Panc1 (cell line): Measurements from ENCODE around the gene TSPAN33. TPM values are rescaled to one million over a fixed set of nuclear protein-coding genes. Genes with fewer than 3 reads are reported as not detected.

Experiments used
- ATAC-seq: fragments of 200-7000 bp; cut with Tn5 transposase; 2 replicates; pipeline ENCODE4 v1.9.1; 2020; ENCODE audit warnings: mild to moderate bottlenecking, moderate library complexity
- BruUV-seq: library from RNA; stranded (reverse); fragments of 400-500 nt; replicated peaks from 2 replicates; lab custom pipeline; 2021; lab: Mats Ljungman, UMichigan
- CTCF ChIA-PET: fragments of 300-600 bp; sonication (Branson Sonifier 250); formaldehyde crosslinking; loops from one replicate; lab custom pipeline; 2022; ENCODE audit warnings: antibody characterized with exemption; lab: Charles Lee
- POLR2A ChIA-PET: fragments of 300-600 bp; sonication (Branson Sonifier 250); formaldehyde crosslinking; loops from one replicate; lab custom pipeline; 2022; ENCODE audit warnings: antibody characterized with exemption; lab: Charles Lee
- DNase-seq: peaks from one replicate; pipeline ENCODE4 v3.0.0-alpha.2; 2010; ENCODE audit warnings: low read depth, low spot score
- H3K27ac ChIP-seq: 2 replicates; pipeline ENCODE4 v1.5.1; 2011; ENCODE audit warnings: mild to moderate bottlenecking, low read length, inconsistent platforms
- H3K27me3 ChIP-seq: fragments of 200-500 bp; sonication (Bioruptor generic); 2 replicates; pipeline ENCODE4 v1.6.0; 2014; ENCODE audit warnings: low read length, inconsistent platforms; ENCODE audit not compliant: control insufficient read depth, insufficient read depth
- H3K36me3 ChIP-seq: fragments of 200-500 bp; sonication (Bioruptor generic); 2 replicates; pipeline ENCODE4 v1.5.1; 2014; ENCODE audit warnings: inconsistent platforms, mild to moderate bottlenecking, low read length, moderate library complexity; ENCODE audit not compliant: control insufficient read depth, insufficient read depth
- H3K4me1 ChIP-seq: 2 replicates; pipeline ENCODE4 v1.5.1; 2011; ENCODE audit warnings: inconsistent platforms, mild to moderate bottlenecking, low read length, moderate library complexity; ENCODE audit not compliant: control insufficient read depth, insufficient read depth
- H3K4me3 ChIP-seq, 2 experiments: 2 replicates each; pipeline ENCODE4 v1.5.1; 2011 to 2012; ENCODE audit warnings: low read depth in 2 of 2, low read length in 2 of 2, mild to moderate bottlenecking in 2 of 2, inconsistent platforms in 1 of 2, moderate library complexity in 1 of 2
- H3K9me3 ChIP-seq: fragments of 200-500 bp; sonication (Bioruptor generic); 2 replicates; pipeline ENCODE4 v1.5.1; 2014; ENCODE audit warnings: low read depth, mild to moderate bottlenecking, inconsistent platforms, low read length, moderate library complexity; ENCODE audit not compliant: control insufficient read depth, insufficient read depth
- POLR2AphosphoS5 ChIP-seq: IDR thresholded peaks from 2 replicates; pipeline ENCODE4 v1.6.1; 2012; ENCODE audit warnings: mild to moderate bottlenecking, low read depth, low read length, moderate library complexity
- SIN3A ChIP-seq: IDR thresholded peaks from 2 replicates; pipeline ENCODE4 v1.6.1; 2012; ENCODE audit warnings: low read depth, mild to moderate bottlenecking, low read length, moderate library complexity, borderline replicate concordance; ENCODE audit not compliant: insufficient read depth
- TCF7L2 ChIP-seq: IDR thresholded peaks from 2 replicates; pipeline ENCODE4 v1.6.1; 2011; ENCODE audit warnings: mild to moderate bottlenecking, low read depth, low read length, inconsistent platforms
- in situ Hi-C: cut with HindIII; loops from 2 replicates; pipeline ENCODE4 v1.10.0; 2016; ENCODE audit warnings: low sequenced_read_pairs, low pct_unique_long_range_greater_than_20kb
- intact Hi-C: fragments of 100-400 bp; cut with micrococcal nuclease; formaldehyde crosslinking; loops from one replicate; pipeline ENCODE4 v1.10.0; 2022; ENCODE audit not compliant: unreplicated experiment
- total RNA-seq: library from RNA; stranded (reverse); gene quantifications from one replicate; pipeline ENCODE4 v1.2.1, GENCODE V29; 2021; ENCODE audit not compliant: unreplicated experiment
- TF ChIP-seq, protein P1 (sequence below), 2 experiments: IDR thresholded peaks; 2 replicates each; pipeline ENCODE4 v1.6.1; 2011 to 2012; ENCODE audit warnings: low read depth in 2 of 2, control low read depth in 1 of 2, low read length in 1 of 2, mild to moderate bottlenecking in 1 of 2, moderate library complexity in 1 of 2; ENCODE audit not compliant: insufficient read depth in 1 of 2
- TF ChIP-seq, protein P2 (sequence below): fragments of 450-650 bp; IDR thresholded peaks from 2 replicates; pipeline ENCODE4 v1.5.1; 2017; ENCODE audit warnings: mild to moderate bottlenecking

Gene TSPAN33
- total RNA-seq, 1 experiment from 2014 or later = 5.4 TPM

- in situ Hi-C loops = no loop called here
- CTCF ChIA-PET = no interaction called here
- ATAC-seq = no peak
Measured at GRCh38 chr7:129208667-129209066, 64.2 kb downstream of the TSPAN33 start.

DNA sequence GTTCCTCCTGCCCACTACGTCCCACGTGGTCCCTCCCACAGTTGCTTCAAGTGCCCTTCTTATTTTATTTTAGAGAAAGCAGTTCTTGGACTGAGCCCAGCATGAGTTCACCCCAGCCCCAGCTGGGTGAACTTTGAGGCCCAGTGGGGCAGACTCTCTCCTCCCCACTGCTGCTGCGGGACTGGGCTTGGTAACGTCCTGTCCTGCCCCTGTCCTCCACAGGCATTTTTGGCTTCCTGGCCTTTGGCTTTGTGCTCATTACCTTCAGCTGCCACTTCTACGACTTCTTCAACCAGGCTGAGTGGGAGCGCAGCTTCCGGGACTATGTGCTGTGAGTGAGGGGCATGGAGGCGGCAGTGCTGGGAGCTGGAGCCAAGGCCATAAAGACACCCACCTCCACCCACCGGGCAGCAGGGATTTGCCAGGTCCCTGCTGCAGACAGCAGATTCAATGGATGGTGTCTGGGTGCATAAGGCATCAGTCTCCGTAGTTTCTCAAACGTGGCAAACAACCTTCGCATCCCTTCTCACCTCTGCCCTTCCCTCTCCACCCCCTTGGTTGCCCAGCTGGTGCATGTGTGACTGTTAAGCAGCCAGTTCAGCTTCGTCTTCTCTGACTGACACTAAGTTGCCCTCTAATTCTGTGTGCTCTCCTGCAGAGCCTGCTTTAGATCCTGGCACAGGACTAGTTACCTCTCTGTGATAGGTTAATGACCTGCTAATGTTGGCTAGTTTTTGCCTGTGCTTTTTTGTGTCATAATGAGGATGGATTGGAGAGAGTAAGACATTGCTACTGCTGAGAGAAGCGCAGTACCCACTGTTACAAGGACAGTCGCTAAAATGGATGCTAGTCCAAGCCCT, 64.8 kb downstream of the TSPAN33 start:
- intact Hi-C loops = no loop called here
- CTCF ChIA-PET = interaction anchor here (2.4 kb wide), 1 partner anchor 46 kb away, joined by 29 read pairs; no protein-coding TSS in a partner anchor
- H3K4me3 ChIP-seq = no peak overlapping the region
- no peaks in the 10 kb centered on the region for H3K36me3 ChIP-seq
- no peaks in the 10 kb centered on the region; the same call in 1 of the 2 replicates for H3K4me1 ChIP-seq
- no TSS peak for BruUV-seq
- POLR2A ChIA-PET = no interaction called here
- ATAC-seq (no peak), DNase-seq (no peak)
- H3K27me3 ChIP-seq = no peaks in the 10 kb centered on the region
- in situ Hi-C loops = no loop called here
- TF ChIP-seq, protein P1, sequence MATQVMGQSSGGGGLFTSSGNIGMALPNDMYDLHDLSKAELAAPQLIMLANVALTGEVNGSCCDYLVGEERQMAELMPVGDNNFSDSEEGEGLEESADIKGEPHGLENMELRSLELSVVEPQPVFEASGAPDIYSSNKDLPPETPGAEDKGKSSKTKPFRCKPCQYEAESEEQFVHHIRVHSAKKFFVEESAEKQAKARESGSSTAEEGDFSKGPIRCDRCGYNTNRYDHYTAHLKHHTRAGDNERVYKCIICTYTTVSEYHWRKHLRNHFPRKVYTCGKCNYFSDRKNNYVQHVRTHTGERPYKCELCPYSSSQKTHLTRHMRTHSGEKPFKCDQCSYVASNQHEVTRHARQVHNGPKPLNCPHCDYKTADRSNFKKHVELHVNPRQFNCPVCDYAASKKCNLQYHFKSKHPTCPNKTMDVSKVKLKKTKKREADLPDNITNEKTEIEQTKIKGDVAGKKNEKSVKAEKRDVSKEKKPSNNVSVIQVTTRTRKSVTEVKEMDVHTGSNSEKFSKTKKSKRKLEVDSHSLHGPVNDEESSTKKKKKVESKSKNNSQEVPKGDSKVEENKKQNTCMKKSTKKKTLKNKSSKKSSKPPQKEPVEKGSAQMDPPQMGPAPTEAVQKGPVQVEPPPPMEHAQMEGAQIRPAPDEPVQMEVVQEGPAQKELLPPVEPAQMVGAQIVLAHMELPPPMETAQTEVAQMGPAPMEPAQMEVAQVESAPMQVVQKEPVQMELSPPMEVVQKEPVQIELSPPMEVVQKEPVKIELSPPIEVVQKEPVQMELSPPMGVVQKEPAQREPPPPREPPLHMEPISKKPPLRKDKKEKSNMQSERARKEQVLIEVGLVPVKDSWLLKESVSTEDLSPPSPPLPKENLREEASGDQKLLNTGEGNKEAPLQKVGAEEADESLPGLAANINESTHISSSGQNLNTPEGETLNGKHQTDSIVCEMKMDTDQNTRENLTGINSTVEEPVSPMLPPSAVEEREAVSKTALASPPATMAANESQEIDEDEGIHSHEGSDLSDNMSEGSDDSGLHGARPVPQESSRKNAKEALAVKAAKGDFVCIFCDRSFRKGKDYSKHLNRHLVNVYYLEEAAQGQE (IDR thresholded peaks at IDR 0.05; ENCODE audit: insufficient read depth in 1 of 2, low read depth in 2 of 2, low read length in 1 of 2) = no peak
- TF ChIP-seq, protein P2, sequence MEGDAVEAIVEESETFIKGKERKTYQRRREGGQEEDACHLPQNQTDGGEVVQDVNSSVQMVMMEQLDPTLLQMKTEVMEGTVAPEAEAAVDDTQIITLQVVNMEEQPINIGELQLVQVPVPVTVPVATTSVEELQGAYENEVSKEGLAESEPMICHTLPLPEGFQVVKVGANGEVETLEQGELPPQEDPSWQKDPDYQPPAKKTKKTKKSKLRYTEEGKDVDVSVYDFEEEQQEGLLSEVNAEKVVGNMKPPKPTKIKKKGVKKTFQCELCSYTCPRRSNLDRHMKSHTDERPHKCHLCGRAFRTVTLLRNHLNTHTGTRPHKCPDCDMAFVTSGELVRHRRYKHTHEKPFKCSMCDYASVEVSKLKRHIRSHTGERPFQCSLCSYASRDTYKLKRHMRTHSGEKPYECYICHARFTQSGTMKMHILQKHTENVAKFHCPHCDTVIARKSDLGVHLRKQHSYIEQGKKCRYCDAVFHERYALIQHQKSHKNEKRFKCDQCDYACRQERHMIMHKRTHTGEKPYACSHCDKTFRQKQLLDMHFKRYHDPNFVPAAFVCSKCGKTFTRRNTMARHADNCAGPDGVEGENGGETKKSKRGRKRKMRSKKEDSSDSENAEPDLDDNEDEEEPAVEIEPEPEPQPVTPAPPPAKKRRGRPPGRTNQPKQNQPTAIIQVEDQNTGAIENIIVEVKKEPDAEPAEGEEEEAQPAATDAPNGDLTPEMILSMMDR = no peak
- TF ChIP-seq POLR2AphosphoS5 (no peak), TCF7L2 (no peak), SIN3A (no peak)
- H3K27ac ChIP-seq = no peak overlapping the region
- no peaks in the 10 kb centered on the region for H3K9me3 ChIP-seq

More at GRCh38 chr7:129208667-129209066, 64.2 kb downstream of the TSPAN33 start:
- H3K27me3 ChIP-seq = no peaks in the 10 kb centered on the region
- POLR2A ChIA-PET = no interaction called here
- no TSS peak for BruUV-seq
- H3K4me1 ChIP-seq = no peaks in the 10 kb centered on the region
- intact Hi-C loops = no loop called here
- no peak overlapping the region for H3K27ac ChIP-seq
- H3K4me3 ChIP-seq = no peak overlapping the region
- no peak for DNase-seq
- H3K36me3 ChIP-seq = no peaks in the 10 kb centered on the region
- H3K9me3 ChIP-seq = no peaks in the 10 kb centered on the region
- TF ChIP-seq, protein P2 = no peak
- TF ChIP-seq SIN3A (no peak), TCF7L2 (no peak), POLR2AphosphoS5 (no peak)
- TF ChIP-seq, protein P1 (IDR thresholded peaks at IDR 0.05; ENCODE audit: insufficient read depth in 1 of 2, low read depth in 2 of 2, low read length in 1 of 2) = no peak
